Testis (tissue), 3 donors: ENCODE data around the gene GNAO1. TPM values are rescaled to one million over a fixed set of nuclear protein-coding genes. Genes with fewer than 3 reads are reported as not detected.

Experiments used
- DNase-seq: peaks from one replicate; pipeline ENCODE4 v3.0.0-alpha.2; 2019
- H3K27ac ChIP-seq, 2 donors: fragments of 200-600 bp; sonication (generic); one replicate each; pipeline ENCODE4 v1.5.1; 2019
- H3K27me3 ChIP-seq: fragments of 200-600 bp; sonication (generic); one replicate; pipeline ENCODE4 v1.5.1; 2019
- H3K36me3 ChIP-seq: fragments of 200-600 bp; sonication (generic); one replicate; pipeline ENCODE4 v1.5.1; 2017; ENCODE audit warnings: low read depth; ENCODE audit errors: missing control alignments
- H3K4me1 ChIP-seq: fragments of 200-600 bp; sonication (generic); one replicate; pipeline ENCODE4 v1.5.1; 2019
- H3K4me3 ChIP-seq, 2 donors: fragments of 200-600 bp; sonication (generic); one replicate each; pipeline ENCODE4 v1.5.1; 2017 to 2019
- H3K9me3 ChIP-seq: fragments of 200-600 bp; sonication (generic); one replicate; pipeline ENCODE4 v1.5.1; 2017
- POLR2A ChIP-seq: fragments of 450-650 bp; IDR thresholded peaks from one replicate; pipeline ENCODE4 v1.6.1; 2017; ENCODE audit warnings: antibody characterized with exemption, mild to moderate bottlenecking, moderate library complexity
- WGBS, 2 donors: methylation state at CpG; one replicate each; pipeline ENCODE4 v1.1.5; 2018; 5-methylcytosine and 5-hydroxymethylcytosine counted together
- intact Hi-C: fragments of 100-400 bp; cut with DNase I; formaldehyde crosslinking; loops from one replicate; pipeline ENCODE4 v1.15.1; 2023; ENCODE audit warnings: low total_unique reads
- polyA plus RNA-seq: library from polyadenylated mRNA; stranded (reverse); fragments of 350-450 nt; fragmentation: Illumina TruSeq; extraction: RNeasy Lipid Tissue Mini Kit (QIAGEN cat#74804); gene quantifications from one replicate; pipeline ENCODE4 v1.2.3, GENCODE V29; 2014; ENCODE audit warnings: low read depth, low replicate concordance; ENCODE audit not compliant: insufficient read depth
- total RNA-seq, 2 donors: library from RNA; depleted of rRNA; stranded (reverse); fragments of >200 nt; gene quantifications; one replicate each; pipeline ENCODE4 v1.2.3, GENCODE V29; 2016
- TF ChIP-seq, protein P1 (sequence below), 3 experiments: fragments of 450-650 bp in 2 of 3; fragments of 200-600 bp in 1 of 3; sonication (generic) in 1 of 3; IDR thresholded peaks; one replicate each; pipeline ENCODE4 v1.5.1; 2016 to 2019; ENCODE audit warnings: antibody characterized with exemption in 3 of 3, mild to moderate bottlenecking in 2 of 3, moderate library complexity in 1 of 3

Gene GNAO1
- total and polyA plus RNA-seq, 3 donors from 2014 or later = 28.6 to 37.1 (median 33.3) TPM

DNA sequence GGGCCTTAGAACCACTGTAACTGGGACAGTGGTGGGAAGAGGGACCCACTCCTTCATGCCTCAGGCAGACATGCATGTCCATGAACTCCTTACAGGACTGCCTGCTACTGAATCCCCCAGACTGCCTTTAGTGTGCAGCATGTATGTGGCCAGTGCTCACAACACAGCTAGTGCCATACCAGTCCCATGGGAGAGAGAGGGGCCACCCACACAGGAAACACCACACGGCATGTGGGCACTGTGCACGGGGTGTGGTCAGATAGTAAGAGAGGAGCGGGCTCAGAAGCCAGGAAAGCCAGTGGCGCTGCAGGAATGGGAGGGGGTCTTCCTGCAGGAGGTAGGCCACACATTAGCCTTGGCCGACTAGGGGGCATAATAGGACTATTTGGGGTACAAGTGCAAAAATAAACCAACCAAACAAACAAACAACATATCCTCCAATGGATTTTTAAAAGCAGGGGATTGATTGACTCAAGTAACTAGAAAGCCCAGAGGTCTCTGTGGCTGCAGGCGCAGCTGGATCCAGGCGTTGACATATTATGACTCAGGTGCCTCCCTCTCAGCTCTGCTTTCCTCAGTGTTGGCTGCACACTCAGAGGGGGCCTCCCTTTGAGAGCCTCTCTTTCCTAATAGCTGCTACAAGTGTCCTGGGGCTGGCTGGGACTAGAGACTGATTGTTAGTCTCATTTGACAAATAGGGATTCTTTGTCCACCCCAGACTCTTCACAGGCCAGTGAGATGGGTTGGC, 129.7 kb downstream of the GNAO1 start:
- 80 to 84% methylated on average over 7 of the region's 7 CpGs for WGBS, 2 donors
- H3K36me3 ChIP-seq = no peaks in the 10 kb centered on the region
- no peak for DNase-seq
- no peak overlapping the region for H3K27ac ChIP-seq
- intact Hi-C loops = no loop called here
- TF ChIP-seq, protein P1, sequence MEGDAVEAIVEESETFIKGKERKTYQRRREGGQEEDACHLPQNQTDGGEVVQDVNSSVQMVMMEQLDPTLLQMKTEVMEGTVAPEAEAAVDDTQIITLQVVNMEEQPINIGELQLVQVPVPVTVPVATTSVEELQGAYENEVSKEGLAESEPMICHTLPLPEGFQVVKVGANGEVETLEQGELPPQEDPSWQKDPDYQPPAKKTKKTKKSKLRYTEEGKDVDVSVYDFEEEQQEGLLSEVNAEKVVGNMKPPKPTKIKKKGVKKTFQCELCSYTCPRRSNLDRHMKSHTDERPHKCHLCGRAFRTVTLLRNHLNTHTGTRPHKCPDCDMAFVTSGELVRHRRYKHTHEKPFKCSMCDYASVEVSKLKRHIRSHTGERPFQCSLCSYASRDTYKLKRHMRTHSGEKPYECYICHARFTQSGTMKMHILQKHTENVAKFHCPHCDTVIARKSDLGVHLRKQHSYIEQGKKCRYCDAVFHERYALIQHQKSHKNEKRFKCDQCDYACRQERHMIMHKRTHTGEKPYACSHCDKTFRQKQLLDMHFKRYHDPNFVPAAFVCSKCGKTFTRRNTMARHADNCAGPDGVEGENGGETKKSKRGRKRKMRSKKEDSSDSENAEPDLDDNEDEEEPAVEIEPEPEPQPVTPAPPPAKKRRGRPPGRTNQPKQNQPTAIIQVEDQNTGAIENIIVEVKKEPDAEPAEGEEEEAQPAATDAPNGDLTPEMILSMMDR (IDR thresholded peaks at IDR 0.05) = no peak
- H3K27me3 ChIP-seq = no peaks in the 10 kb centered on the region
- no peak overlapping the region for H3K4me3 ChIP-seq
- H3K9me3 ChIP-seq = no peaks in the 10 kb centered on the region
- H3K4me1 ChIP-seq = peaks cover 10% of the 10 kb centered on the region

DNA sequence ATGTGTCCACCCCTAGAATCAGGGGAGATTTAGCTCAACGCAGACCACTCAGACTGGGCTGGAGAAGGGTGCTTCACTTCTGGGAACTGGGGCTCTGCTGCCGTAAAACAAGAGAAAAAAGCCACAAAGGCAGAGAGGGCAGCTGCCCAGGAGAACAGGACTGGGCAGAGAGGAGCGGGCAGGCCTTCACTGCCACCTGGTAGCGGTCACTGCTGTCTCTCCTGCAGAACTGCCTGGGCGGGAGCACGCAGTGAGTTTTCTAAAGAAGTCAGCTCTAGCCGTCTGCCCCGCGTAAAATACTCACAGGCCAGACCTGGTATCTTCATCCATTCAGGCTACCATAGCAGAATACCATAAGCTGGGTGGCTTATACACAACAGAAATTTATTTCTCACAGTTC, 130.3 kb downstream of the GNAO1 start:
- H3K27ac ChIP-seq = no peak overlapping the region
- TF ChIP-seq, protein P1 (IDR thresholded peaks at IDR 0.05) = no peak
- TF ChIP-seq POLR2A = no peak
- no peak for DNase-seq
- H3K9me3 ChIP-seq = no peaks in the 10 kb centered on the region
- H3K27me3 ChIP-seq = no peaks in the 10 kb centered on the region
- H3K4me1 ChIP-seq = peaks cover 10% of the 10 kb centered on the region
- intact Hi-C loops = no loop called here
- 81% methylated on average over 9 of the region's 9 CpGs for WGBS, 2 donors
- H3K36me3 ChIP-seq = no peaks in the 10 kb centered on the region
- no peak overlapping the region for H3K4me3 ChIP-seq

DNA sequence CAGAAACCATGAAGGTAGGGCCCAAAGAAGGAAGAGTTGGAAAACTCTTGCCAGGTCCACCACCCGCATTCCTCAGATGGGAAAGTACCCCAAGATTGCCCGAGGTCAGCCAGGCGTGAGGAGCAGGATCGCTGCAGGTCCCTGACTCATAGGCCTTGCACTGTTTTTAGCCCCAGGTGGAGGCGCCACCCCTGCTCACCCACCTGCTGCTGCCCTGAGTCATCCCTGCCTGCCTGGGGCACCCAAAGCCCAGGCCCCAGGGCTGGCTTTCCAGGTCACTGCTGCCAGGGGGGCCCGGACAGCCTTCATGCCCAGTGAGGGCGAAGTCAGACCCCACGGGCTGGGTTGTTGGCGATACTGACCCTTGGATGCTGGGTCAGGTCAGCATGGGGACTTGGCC, 133.1 kb downstream of the GNAO1 start:
- no peak for DNase-seq
- H3K27me3 ChIP-seq = no peaks in the 10 kb centered on the region
- no peaks in the 10 kb centered on the region for H3K36me3 ChIP-seq
- intact Hi-C loops = no loop called here
- H3K27ac ChIP-seq = no peak overlapping the region
- no peak overlapping the region for H3K4me3 ChIP-seq
- TF ChIP-seq POLR2A = no peak
- TF ChIP-seq, protein P1 (IDR thresholded peaks at IDR 0.05) = no peak
- no peaks in the 10 kb centered on the region for H3K4me1 ChIP-seq
- 93 to 97% methylated on average over 7 to 9 of the region's 9 CpGs for WGBS, 2 donors
- no peaks in the 10 kb centered on the region for H3K9me3 ChIP-seq

DNA sequence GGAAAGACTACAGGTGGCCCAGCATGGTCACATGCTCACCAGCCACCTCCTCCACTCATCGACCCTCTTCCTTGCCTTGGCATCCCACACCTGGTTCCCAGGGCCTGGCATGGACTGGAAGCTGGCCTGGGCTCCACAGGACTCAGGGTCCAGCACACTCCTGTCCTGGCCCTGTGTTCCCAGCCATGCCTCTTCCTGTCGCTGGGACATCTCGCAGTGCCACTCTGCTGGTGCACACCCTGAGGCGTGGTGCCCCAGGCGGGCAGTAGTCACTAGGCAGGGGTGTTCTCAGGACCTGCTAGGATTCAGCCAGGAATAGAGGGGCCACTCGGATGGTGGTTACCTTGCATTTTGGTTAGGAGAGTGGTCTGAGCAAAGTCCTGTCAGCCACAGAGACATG, 134.7 kb downstream of the GNAO1 start:
- TF ChIP-seq, protein P1 (IDR thresholded peaks at IDR 0.05) = no peak
- TF ChIP-seq POLR2A = no peak
- DNase-seq = no peak
- Histone ChIP-seq H3K27ac (no peak overlapping the region), H3K27me3 (no peaks in the 10 kb centered on the region), H3K36me3 (no peaks in the 10 kb centered on the region), H3K4me1 (no peaks in the 10 kb centered on the region), H3K9me3 (no peaks in the 10 kb centered on the region), H3K4me3 (no peak overlapping the region)
- WGBS, 2 donors = 93 to 97% methylated on average over 5 to 6 of the region's 6 CpGs
- intact Hi-C loops = no loop called here
